Ovary (tissue), 3 donors: ENCODE data around the gene SLC11A1.

Source experiments
- CTCF ChIP-seq, 3 donors: fragments of 450-650 bp in 2 of 3; fragments of 200-600 bp in 1 of 3; IDR thresholded peaks; one replicate each; pipeline versions ENCODE4 v1.5.1 to v1.8.0; 2016 to 2022; ENCODE audit warnings: antibody characterized with exemption in 3 of 3, mild to moderate bottlenecking in 1 of 3
- EP300 ChIP-seq: sonication (generic); formaldehyde crosslinking; IDR thresholded peaks from one replicate; pipeline ENCODE4 v1.6.1; 2017; ENCODE audit warnings: antibody characterized with exemption
- POLR2A ChIP-seq: fragments of 450-650 bp; IDR thresholded peaks from one replicate; pipeline ENCODE4 v1.6.1; 2017; ENCODE audit warnings: antibody characterized with exemption, mild to moderate bottlenecking, moderate library complexity
- donor health status: DM: no; HTN: no; CAD: no.

DNA sequence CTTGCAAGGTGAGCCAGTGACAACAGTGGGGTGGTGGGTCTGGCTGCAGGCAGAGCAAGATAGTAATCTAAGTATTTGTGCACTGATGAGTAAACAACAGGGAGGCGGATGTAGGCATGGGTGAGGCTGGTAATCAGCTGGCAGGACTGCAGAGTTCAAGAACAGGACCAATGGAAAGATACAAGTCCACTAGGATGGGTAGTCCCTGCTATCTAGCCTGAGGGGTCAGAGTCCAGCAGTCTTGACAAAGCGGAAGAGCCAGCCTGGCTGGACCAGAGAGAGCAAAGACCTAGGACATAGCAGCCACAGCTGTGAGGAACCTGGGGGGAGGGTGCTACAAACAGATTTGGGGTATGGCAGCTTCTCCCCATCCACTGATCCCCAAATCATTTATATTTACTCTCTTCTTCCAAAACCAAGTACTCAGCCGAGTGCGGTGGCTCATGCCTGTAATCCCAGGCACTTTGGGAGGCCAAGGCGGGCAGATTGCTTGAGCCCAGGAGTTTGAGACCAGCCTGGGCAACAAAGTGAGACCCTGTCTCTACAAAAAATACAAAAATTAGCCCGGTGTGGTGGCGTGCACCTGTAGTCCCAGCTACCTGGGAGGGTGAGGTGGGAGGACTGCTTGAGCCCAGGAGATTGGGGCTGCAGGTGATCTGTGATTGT lies 62.8 kb downstream of the SLC11A1 start:
- TF ChIP-seq CTCF (IDR thresholded peaks at IDR 0.05) (no peak), POLR2A (no peak), EP300 (no peak)
